ENCODE results near the gene THADA. TPM values are rescaled to one million over a fixed set of nuclear protein-coding genes. Genes with fewer than 3 reads are reported as not detected.

THADA gene
- total RNA-seq, 1 experiment from 2014 or later = 20.1 TPM

DNA sequence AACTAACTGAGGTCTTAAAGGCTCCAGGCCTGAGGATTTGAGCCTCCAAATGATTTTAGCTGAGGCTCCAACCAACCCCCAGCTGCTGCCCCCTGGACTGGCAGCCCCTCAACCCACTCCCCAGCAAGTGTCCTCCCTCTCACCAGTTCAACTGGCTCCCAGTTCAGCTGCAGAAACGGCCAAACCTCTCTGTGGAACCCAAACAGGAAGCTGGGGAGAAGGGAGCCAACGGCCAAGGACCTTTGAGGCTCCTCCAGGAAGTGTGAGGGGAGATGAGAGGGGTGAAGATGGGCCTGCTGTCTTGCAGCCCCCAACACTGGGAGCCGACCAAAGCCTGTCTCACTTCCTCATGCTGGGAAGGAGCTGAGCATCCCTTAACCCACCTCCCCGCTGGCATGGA is 394.3 kb downstream of the THADA start:
- H3K4me2 ChIP-seq (ENCODE audit: insufficient read depth, insufficient read length, low read length) = no peak overlapping the region
- no peak overlapping the region for H3K18ac ChIP-seq (ENCODE audit: insufficient read length, low read depth, low read length)
- H4K20me1 ChIP-seq (ENCODE audit: control insufficient read depth, insufficient read depth, insufficient read length) = no peaks in the 10 kb centered on the region
- Mint-ChIP-seq H3K4me1 (peaks cover 17 to 28% of the 10 kb centered on the region in 2 experiments), H3K4me3 (no peak overlapping the region), H3K27ac (no peak overlapping the region), H3K27me3 (ENCODE audit: low read depth) (no peaks in the 10 kb centered on the region), H3K36me3 (ENCODE audit: insufficient read depth in 1 of 3, low read depth in 3 of 3) (no peaks in the 10 kb centered on the region; a peak in 1 of 7 replicates), H3K9me3 (no peaks in the 10 kb centered on the region)
- TF ChIP-seq CTCF (conservative IDR thresholded peaks at IDR 0.05) = no peak
- H3K56ac ChIP-seq (ENCODE audit: insufficient read length, low read depth, low read length) = no peak overlapping the region
- no peak overlapping the region for H4K8ac ChIP-seq (replicated peaks; ENCODE audit: insufficient read length, low read depth, low read length)
- no peak overlapping the region for H3K23ac ChIP-seq (ENCODE audit: insufficient read length, low read depth, low read length)
- WGBS (ENCODE audit: extremely low coverage, insufficient read length, low lambda C conversion rate) = no CpG with 5 or more reads among the region's 4 CpGs
- no peak overlapping the region for H3K9ac ChIP-seq (ENCODE audit: extremely low read depth, insufficient read length, low read length)
- no peaks in the 10 kb centered on the region for H3K9me3 ChIP-seq (ENCODE audit: control insufficient read depth, low read depth, low read length)
- no peak overlapping the region for H2BK12ac ChIP-seq (ENCODE audit: insufficient read length, low read depth, low read length)
- no peaks in the 10 kb centered on the region for H3K23me2 ChIP-seq (ENCODE audit: insufficient read length, low read depth, low read length, poor library complexity, severe bottlenecking)
- no peak overlapping the region for H3K4ac ChIP-seq (ENCODE audit: low read depth, low read length)
- H2AK5ac ChIP-seq (ENCODE audit: insufficient read length, low read length) = no peak overlapping the region
- no peak overlapping the region for H3K14ac ChIP-seq (ENCODE audit: insufficient read depth, low read length)
- H4K91ac ChIP-seq (ENCODE audit: insufficient read length, low read depth, low read length) = no peak overlapping the region
- no peak overlapping the region for H4K5ac ChIP-seq (ENCODE audit: insufficient read length, low read depth, low read length)
- H3T11ph ChIP-seq (ENCODE audit: low read length) = no peak overlapping the region
- H3K27ac ChIP-seq (ENCODE audit: insufficient read length, low read depth, low read length) = no peak overlapping the region
- no peak overlapping the region for H2AFZ ChIP-seq (ENCODE audit: low read length)
- no peaks in the 10 kb centered on the region for H3K27me3 ChIP-seq (ENCODE audit: insufficient read depth, low read length)
- DNase-seq = no peak
- no peaks in the 10 kb centered on the region for H3K79me1 ChIP-seq (ENCODE audit: insufficient read depth, low read depth, low read length, poor library complexity, severe bottlenecking)
- no peaks in the 10 kb centered on the region; the same call in 1 of the 2 replicates for H3K4me1 ChIP-seq (ENCODE audit: insufficient read depth, low read length)
- no peak overlapping the region for H2BK20ac ChIP-seq (ENCODE audit: low read depth, low read length, poor library complexity, severe bottlenecking)
- no peak overlapping the region for H2BK120ac ChIP-seq (ENCODE audit: low read depth, low read length, poor library complexity, severe bottlenecking)
- H2BK5ac ChIP-seq (ENCODE audit: insufficient read length, low read length) = no peak overlapping the region
- no peak overlapping the region for H2BK15ac ChIP-seq (ENCODE audit: low read depth, low read length)
- H3K79me2 ChIP-seq (ENCODE audit: insufficient read depth, low read length) = no peaks in the 10 kb centered on the region

Data from H9 (cell line).